ENCODE results near the gene CBX5. TPM values are rescaled to one million over a fixed set of nuclear protein-coding genes. Genes with fewer than 3 reads are reported as not detected.

The CBX5 gene
- total RNA-seq, 2 donors from 2014 or later = 49.9 to 52.8 TPM

GRCh38 chr12:54273981-54274380 is 5.9 kb downstream of the CBX5 start:
- peak; percentile 23 for DNase-seq (ENCODE audit: low spot score)
- no peaks in the 10 kb centered on the region for H3K9me3 ChIP-seq
- WGBS = 30% methylated on average over 2 of the region's 2 CpGs
- intact Hi-C loops (cut with DNase I) = no loop called here
- H3K4me1 ChIP-seq (replicated peaks) = peaks cover 3% of the 10 kb centered on the region
- peak; percentile 65 for TF ChIP-seq POLR2AphosphoS5 (IDR thresholded peaks at IDR 0.05)
- no peak for TF ChIP-seq POLR2A (IDR thresholded peaks at IDR 0.05)
- no peaks in the 10 kb centered on the region for H3K27me3 ChIP-seq (replicated peaks; ENCODE audit: insufficient read depth)
- H3K27ac ChIP-seq = peak overlapping the region; percentile 54 to 65
- H3K36me3 ChIP-seq = no peaks in the 10 kb centered on the region
- H3K4me3 ChIP-seq = no peak overlapping the region

DNA sequence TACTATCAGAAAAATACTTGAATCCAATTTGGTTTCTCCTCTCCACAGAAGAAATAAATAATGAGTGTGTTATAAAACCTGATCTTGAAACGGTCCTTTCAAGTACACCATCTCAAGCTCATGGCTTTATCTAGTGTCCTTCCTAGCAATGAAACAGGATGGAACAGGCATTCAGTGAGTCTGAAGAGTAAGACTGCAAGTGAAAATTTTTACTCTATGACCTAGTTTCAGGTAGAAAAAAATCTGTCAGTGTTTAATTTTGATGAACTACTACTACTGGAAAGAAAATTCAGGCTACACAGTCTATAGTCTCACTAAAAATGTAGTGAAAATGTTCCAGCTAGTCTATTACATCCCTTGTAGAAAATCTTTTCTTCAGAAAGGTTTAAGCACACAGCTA is 7.7 kb downstream of the CBX5 start:
- no peaks in the 10 kb centered on the region for H3K9me3 ChIP-seq
- intact Hi-C loops (cut with DNase I) = no loop called here
- 19% methylated on average over 1 of the region's 1 CpG for WGBS
- no peak for DNase-seq (ENCODE audit: low spot score)
- no peaks in the 10 kb centered on the region for H3K36me3 ChIP-seq
- no peak overlapping the region for H3K4me3 ChIP-seq
- H3K4me1 ChIP-seq (replicated peaks) = no peaks in the 10 kb centered on the region
- no peaks in the 10 kb centered on the region for H3K27me3 ChIP-seq (replicated peaks; ENCODE audit: insufficient read depth)
- H3K27ac ChIP-seq = no peak overlapping the region
- TF ChIP-seq POLR2A (IDR thresholded peaks at IDR 0.05) (no peak), POLR2AphosphoS5 (IDR thresholded peaks at IDR 0.05) (no peak), CTCF (IDR thresholded peaks at IDR 0.05) (no peak)

DNA sequence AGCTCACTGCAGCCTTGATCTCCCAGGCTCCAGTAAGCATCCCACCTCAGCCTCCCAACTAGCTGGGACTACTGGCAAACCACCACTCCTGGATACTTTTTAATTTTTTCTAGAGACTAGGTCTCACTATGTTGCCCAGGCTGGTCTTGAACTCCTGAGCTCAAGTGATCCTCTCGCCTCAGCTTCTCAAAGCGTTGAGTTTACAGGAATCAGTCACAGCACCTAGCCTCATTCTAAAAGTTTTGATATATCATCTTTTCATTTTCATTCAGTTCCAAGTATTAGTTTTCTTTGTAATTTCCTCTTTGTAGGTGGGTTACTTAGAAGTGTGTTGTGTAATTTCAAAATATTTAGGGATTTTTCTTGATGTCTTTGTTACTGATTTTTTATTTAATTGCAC is 9.6 kb downstream of the CBX5 start:
- Histone ChIP-seq H3K36me3 (no peaks in the 10 kb centered on the region), H3K27ac (no peak overlapping the region), H3K4me1 (replicated peaks) (no peaks in the 10 kb centered on the region), H3K27me3 (replicated peaks; ENCODE audit: insufficient read depth) (no peaks in the 10 kb centered on the region), H3K4me3 (no peak overlapping the region), H3K9me3 (no peaks in the 10 kb centered on the region)
- DNase-seq (ENCODE audit: low spot score) = no peak
- intact Hi-C loops (cut with DNase I) = no loop called here
- TF ChIP-seq POLR2A (IDR thresholded peaks at IDR 0.05) (no peak), POLR2AphosphoS5 (IDR thresholded peaks at IDR 0.05) (no peak)
- 94% methylated on average over 2 of the region's 2 CpGs for WGBS

- intact Hi-C loops (cut with DNase I) = no loop called here
- no peak for DNase-seq (ENCODE audit: low spot score)
- Histone ChIP-seq H3K36me3 (no peaks in the 10 kb centered on the region), H3K4me3 (no peak overlapping the region), H3K27me3 (replicated peaks; ENCODE audit: insufficient read depth) (no peaks in the 10 kb centered on the region), H3K9me3 (no peaks in the 10 kb centered on the region), H3K4me1 (replicated peaks) (no peaks in the 10 kb centered on the region), H3K27ac (no peak overlapping the region)
- WGBS = 96% methylated on average over 2 of the region's 2 CpGs
- TF ChIP-seq CTCF (IDR thresholded peaks at IDR 0.05) = no peak
- no peak for TF ChIP-seq POLR2A (IDR thresholded peaks at IDR 0.05)
- TF ChIP-seq POLR2AphosphoS5 (IDR thresholded peaks at IDR 0.05) = no peak
Measured at GRCh38 chr12:54266852-54267251, 13.1 kb downstream of the CBX5 start.

GRCh38 chr12:54265364-54265812 is 14.5 kb downstream of the CBX5 start:
- 57% methylated on average over 4 of the region's 4 CpGs for WGBS

More at GRCh38 chr12:54265364-54265812, 14.5 kb downstream of the CBX5 start:
- H3K4me3 ChIP-seq = no peak overlapping the region
- no peaks in the 10 kb centered on the region for H3K36me3 ChIP-seq
- H3K4me1 ChIP-seq (replicated peaks) = no peaks in the 10 kb centered on the region
- DNase-seq (ENCODE audit: low spot score) = no peak
- H3K9me3 ChIP-seq = no peaks in the 10 kb centered on the region
- H3K27ac ChIP-seq = no peak overlapping the region
- no peak for TF ChIP-seq POLR2AphosphoS5 (IDR thresholded peaks at IDR 0.05)
- TF ChIP-seq POLR2A (IDR thresholded peaks at IDR 0.05) = no peak
- no peak for TF ChIP-seq CTCF (IDR thresholded peaks at IDR 0.05)
- H3K27me3 ChIP-seq (replicated peaks; ENCODE audit: insufficient read depth) = no peaks in the 10 kb centered on the region
- intact Hi-C loops (cut with DNase I) = no loop called here

Data from prostate gland (tissue), 2 donors.